DOHH2 (cell line): ENCODE results near the gene ABCD1.

Experiments
- EZH2phosphoT487 ChIP-seq: fragments of 200-600 bp; sonication (generic); IDR thresholded peaks from 2 replicates; pipeline ENCODE4 v1.6.1; 2017; ENCODE audit warnings: borderline replicate concordance, mild to moderate bottlenecking, antibody characterized with exemption, low read length, moderate library complexity, mixed read lengths
- TF ChIP-seq, protein P1 (sequence below): fragments of 200-600 bp; sonication (generic); IDR thresholded peaks from one replicate; pipeline ENCODE4 v1.5.1; 2014; ENCODE audit warnings: antibody characterized with exemption, mild to moderate bottlenecking, low read depth, low read length; ENCODE audit not compliant: poor library complexity, severe bottlenecking

DNA sequence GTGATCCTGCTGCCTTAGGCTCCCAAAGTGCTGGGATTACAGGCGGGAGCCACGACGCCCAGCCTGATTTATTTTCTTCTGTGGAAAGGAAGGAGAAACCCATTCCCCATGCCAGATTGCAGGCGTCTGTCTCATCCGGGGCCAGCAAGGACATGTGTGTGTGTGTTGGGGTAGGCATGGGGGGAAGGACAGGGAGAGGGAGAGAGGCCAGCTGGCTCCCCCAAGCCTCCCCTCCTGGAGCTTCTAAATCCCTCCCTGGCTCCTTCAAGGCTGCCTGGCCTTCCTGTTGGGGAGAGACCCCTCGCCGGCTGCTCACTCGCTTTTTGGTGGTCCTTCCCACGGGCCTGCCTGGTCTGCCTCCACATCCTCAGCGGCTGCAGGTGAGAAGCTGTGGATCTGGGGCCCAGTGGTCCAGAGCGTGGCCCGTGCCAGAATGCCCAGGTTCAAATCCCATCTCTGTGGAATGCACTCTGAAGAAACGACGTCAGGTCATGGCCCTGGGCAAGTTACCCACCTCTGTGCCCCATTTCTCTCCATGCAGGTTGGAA is 38.0 kb downstream of the ABCD1 start:
- TF ChIP-seq, protein P1, sequence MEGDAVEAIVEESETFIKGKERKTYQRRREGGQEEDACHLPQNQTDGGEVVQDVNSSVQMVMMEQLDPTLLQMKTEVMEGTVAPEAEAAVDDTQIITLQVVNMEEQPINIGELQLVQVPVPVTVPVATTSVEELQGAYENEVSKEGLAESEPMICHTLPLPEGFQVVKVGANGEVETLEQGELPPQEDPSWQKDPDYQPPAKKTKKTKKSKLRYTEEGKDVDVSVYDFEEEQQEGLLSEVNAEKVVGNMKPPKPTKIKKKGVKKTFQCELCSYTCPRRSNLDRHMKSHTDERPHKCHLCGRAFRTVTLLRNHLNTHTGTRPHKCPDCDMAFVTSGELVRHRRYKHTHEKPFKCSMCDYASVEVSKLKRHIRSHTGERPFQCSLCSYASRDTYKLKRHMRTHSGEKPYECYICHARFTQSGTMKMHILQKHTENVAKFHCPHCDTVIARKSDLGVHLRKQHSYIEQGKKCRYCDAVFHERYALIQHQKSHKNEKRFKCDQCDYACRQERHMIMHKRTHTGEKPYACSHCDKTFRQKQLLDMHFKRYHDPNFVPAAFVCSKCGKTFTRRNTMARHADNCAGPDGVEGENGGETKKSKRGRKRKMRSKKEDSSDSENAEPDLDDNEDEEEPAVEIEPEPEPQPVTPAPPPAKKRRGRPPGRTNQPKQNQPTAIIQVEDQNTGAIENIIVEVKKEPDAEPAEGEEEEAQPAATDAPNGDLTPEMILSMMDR: no peak
- no peak for TF ChIP-seq EZH2phosphoT487
